ENCODE data around the gene ARHGAP26.
A peak's percentile ranks its signal among the peaks of the same experiment; 100 is the strongest.

The ARHGAP26 gene

DNA sequence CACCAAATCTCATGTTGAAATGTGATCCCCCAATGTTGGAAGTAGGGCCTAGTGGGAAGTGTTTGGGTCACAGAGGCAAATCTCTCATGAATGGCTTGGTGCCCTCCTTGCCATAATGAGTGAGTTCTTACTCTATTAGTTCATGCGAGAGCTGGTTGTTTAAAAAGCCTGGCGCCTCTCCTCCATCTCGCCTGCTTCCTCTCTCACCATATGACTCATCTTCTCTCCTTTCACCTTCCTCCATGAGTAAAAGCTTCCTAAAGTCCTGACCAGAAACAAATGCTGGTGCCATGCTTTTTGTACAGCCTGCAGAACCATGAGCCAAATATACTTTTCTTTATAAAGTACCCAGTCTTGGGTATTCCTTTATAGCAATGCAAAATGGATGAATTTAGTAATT is 20.9 kb upstream of the ARHGAP26 start:
- DNase-seq (ENCODE audit: low read depth in 2 of 2) = no peak

GRCh38 chr5:142753116-142753631 is 17.0 kb upstream of the ARHGAP26 start:
- DNase-seq (ENCODE audit: low read depth in 2 of 2) = no peak

DNA sequence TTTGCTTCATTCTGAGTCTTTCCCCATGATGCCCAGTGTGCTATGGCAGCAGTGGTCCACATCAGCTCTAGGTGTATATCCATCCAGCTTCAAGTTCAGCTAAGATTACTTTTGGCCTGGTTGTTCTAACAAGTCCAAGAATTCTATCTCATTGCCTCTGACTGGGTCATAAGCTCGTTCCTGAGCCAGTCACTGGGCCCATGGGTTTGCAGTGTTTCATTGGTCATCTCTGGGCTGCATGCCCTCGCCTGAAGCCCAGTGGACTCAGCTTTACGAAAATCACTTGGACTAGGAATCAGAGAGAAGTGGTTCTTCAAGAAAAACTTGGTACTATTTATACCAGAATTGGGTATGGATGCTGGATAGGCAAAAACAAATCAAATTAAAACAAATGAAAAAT is 16.1 kb upstream of the ARHGAP26 start:
- DNase-seq (ENCODE audit: low read depth in 2 of 2) = no peak

DNA sequence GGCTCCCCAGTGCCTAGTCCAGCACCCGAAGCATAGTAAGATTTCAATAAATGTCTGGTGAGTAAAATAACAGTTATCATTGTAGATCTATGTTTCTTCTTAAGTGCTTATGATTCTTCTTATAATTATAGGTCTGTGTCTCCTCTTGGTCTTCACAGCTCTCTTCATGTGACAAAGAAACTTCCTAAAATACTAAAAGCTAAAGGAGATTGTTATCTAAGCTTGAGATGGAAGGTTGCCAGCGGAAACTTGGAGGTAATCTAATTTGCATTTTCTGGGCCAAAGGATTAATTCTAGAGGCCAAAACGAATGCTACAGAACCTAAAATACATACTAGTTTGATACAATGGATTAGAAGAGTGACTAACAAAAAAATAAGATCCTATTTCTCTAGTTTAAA is 13.6 kb upstream of the ARHGAP26 start:
- no peak for DNase-seq (ENCODE audit: low read depth in 2 of 2)

- no peak for DNase-seq (ENCODE audit: low read depth in 2 of 2)
These were observed 12.6 kb upstream of the ARHGAP26 start for GRCh38 chr5:142757564-142757963.

GRCh38 chr5:142758062-142758795 is 11.9 kb upstream of the ARHGAP26 start:
- DNase-seq (ENCODE audit: low read depth in 2 of 2) = no peak

DNA sequence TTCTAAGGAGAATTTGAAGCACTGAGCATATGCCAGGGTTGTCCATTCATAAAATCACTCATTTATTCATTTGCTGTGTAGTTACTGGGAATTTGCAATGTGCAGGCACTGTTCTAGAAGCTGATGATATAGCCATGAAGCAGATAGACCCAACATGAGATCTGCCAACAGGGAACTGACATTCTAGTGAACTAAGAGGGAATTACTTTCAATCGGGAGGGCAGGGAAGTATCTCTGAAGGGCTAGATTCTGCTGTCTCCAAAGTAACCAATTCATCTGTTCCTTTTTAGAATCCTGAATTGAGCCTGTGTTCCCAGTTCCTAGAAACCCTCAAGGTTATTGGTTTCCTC is 11.4 kb upstream of the ARHGAP26 start:
- DNase-seq (ENCODE audit: low read depth in 2 of 2) = no peak

DNA sequence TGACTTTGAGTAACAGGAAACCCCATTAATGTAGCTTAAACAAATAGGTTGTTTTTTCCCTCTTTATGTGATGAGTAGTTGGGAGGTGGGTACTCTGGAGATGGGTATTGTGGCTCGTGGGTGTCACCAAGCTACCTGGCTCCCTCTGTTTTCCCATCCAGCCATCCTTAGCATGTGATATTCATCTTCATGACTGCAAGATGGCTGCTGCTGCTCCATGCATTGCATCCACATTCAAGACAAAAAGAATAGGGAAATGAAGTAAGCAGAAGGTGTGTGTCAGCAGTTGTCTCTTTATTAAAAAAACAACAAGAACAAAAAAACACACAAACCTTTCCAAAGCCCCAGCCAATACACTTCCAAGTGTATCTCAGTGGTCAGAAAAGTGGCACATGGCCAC is 6.5 kb upstream of the ARHGAP26 start:
- DNase-seq (ENCODE audit: low read depth in 2 of 2) = no peak

DNA sequence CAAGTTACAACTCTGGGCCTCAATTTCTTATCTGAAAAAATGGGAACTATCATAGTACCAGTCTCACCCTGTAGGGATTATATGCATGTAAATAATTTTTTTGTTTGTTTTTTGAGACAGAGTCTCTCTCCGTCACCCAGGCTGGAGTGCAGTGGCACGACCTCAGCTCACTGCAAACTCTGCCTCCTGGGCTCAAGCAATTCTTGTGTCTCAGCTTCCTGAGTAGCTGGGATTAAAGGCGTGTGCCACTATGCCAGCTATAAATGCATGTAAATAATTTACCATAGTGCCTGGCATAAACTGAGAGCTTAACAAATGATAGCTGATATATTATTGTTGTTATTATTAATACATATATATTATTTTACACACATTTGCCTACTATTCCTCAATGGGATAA is 3.0 kb upstream of the ARHGAP26 start:
- no peak for DNase-seq (ENCODE audit: low read depth in 2 of 2)

DNA sequence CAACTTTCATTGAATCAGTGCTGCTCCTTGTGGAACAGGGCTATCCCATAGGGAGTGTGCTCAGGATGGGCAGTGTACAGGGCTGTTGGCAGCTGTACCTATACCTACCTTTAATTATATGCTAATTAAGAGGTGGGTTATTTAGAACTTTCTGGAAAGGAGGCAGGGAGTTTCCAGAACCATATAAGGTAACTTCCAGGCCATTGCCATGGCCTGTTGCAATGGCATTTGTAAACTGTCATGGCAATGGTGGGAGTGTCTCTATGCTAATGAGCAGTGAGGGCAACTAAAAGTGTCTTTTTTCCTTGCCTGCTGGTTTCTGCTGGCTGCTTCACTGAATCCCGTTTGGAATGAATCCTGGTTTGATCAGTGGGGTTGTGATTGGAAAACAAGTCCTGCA is 2.3 kb upstream of the ARHGAP26 start:
- DNase-seq (ENCODE audit: low read depth in 2 of 2) = no peak

GRCh38 chr5:142769251-142769792 is 855 bp upstream of the ARHGAP26 start:
- DNase-seq (ENCODE audit: low read depth in 2 of 2) = no peak

DNA sequence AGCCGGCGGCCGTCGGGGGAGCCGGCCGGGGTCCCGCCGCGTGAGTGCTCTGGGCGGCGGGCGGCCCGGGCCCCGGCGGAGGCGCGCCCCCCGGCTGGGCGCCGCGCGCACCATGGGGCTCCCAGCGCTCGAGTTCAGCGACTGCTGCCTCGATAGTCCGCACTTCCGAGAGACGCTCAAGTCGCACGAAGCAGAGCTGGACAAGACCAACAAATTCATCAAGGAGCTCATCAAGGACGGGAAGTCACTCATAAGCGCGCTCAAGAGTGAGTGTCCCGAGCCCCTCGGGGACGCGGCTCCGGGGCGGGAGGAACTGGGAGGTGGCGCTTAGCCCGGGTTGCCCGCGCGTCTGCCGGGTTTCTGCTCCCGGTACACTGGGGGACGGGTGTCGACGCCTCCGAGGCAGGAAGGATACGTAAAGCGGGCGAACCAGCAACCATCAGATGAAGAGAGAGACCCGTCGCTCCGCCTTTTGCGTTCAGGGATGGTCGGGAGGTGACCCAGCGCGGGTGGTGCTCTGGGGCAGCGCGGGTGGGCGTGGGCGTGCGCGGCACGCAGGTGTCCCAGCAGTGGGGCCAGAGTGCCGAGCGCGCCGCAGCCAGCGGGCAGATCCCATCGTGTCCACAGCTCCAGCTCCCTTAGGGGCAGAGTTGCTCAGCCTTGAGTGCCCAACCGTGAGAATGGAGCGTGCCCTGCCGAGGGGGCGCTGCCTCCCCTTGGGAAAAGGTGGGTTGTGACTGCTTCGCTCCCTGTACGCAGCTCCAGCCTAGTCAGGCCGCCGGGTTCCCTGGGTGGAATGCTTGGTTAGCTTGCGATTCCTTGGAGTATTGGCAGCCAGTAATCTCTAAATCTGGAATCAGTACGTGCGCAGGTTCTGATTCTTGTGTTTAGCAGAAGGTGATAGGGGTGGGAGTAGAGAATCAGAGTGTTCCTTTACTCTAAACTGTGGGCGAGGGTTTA is 753 bp downstream of the ARHGAP26 start:
- peak in 1 of 2 donors; percentile 29 for DNase-seq (ENCODE audit: low read depth in 2 of 2)

- DNase-seq (ENCODE audit: low read depth in 2 of 2) = no peak
These were observed 1.5 kb downstream of the ARHGAP26 start for GRCh38 chr5:142771666-142772065.

DNA sequence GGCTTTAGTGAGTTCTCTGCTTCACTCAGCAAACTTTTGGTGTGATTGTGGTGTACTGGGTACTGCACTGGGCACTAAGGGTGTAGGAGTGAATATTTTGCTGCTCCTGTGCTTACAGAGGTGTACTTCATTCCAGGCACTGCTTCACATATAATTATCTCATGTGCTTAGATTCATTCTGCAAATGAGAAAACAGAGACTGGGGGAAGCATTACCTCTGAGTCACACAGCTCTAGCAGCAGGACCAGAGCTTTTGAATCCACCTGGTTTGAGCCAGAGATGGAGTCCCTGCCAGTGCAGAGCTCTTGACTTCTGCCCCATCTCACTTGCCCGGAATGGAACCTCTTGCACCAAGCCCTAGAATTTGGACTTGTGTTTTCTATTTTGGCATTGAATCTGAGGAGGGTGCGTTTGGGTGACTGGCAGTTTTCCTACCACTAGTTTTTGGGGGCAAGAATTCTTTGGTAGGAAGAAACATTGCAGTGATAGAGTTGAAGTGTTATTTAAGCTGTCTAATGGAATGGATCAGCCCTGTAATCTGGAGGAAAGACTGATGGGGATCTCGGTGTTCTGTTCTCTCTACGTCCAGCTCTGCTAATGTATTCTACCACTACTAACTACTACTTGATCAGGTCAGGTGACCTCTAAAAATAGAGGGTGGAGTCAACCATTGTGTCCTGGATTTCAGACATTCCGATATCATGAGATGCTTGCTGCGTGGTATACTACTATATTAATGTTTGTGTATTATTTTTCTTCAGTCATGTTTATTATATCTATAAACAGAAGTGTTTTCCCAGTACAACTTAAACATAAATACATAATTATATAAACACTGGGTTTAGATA is 2.5 kb downstream of the ARHGAP26 start:
- no peak for DNase-seq (ENCODE audit: low read depth in 2 of 2)

- no peak for DNase-seq (ENCODE audit: low read depth in 2 of 2)
These were observed 6.9 kb downstream of the ARHGAP26 start for GRCh38 chr5:142777099-142777498.

- DNase-seq (ENCODE audit: low read depth in 2 of 2) = no peak
These were observed 7.7 kb downstream of the ARHGAP26 start for GRCh38 chr5:142777850-142778249.

DNA sequence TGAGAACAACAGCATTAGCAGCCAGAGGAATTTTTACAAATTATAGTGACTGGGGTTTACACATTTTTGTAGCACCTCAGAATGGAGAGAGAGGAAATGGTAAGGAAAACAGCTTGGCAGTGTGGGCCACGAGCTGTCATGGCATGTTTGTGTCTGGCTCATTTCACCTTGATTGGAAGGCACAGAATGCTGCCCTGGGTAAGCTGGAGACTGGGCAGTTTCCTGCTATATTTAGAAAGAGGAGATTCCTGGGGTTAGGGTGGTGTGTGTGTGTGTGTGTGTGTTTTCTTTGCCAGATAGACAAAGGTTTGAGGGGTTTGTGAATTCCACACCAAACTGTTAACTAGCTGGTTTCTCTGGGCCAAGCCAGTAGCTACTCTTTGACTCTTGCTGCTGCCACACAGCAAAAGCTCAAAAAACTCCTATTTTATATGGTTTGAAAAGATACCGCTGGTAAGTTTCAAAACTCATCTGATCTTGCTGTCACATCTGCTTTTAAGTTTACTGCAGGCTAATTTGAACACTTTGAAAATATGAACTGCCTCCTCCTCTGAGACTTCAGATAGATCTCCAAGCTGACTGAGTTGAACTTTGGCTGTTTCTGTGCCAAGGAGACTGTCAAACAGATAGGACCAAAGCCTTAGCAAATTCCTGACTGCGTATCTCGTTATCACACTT is 9.1 kb downstream of the ARHGAP26 start:
- no peak for DNase-seq (ENCODE audit: low read depth in 2 of 2)

- DNase-seq (ENCODE audit: low read depth in 2 of 2) = no peak
These were observed 10.7 kb downstream of the ARHGAP26 start for GRCh38 chr5:142780871-142781270.

DNA sequence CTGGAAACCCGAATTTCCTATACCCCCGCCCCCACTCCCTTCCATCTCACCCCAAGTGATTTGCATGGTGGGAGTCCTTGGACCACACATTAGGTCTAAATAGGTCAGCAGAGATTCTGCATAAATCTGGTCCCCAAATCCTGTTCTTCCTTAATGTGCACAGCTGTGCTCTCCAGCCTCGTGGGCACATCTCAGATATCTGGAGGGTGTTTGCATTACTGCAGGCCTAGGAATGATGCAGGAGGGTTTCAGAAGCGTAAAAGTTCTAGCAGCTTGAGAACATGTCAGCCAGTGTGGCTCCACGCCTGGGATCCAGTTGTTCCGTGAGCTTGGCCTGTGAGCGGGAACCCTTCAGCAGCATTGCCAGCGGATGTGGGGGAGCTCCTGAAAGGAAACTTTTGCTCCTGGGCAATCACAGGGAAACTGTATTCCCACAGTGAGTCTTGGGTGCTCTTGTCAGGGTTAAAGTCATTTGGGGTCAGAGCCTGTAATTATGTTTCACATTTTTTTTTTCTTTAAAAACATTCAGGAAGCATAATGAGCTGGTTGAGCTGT is 12.9 kb downstream of the ARHGAP26 start:
- DNase-seq (ENCODE audit: low read depth in 2 of 2) = no peak

GRCh38 chr5:142783601-142784341 is 13.6 kb downstream of the ARHGAP26 start:
- DNase-seq (ENCODE audit: low read depth in 2 of 2) = no peak
